ENCODE data around the gene SYT4. TPM values are rescaled to one million over a fixed set of nuclear protein-coding genes. Genes with fewer than 3 reads are reported as not detected.

The SYT4 gene
- total RNA-seq, 2 donors from 2014 or later, result 0.33 to 3.6 TPM

DNA sequence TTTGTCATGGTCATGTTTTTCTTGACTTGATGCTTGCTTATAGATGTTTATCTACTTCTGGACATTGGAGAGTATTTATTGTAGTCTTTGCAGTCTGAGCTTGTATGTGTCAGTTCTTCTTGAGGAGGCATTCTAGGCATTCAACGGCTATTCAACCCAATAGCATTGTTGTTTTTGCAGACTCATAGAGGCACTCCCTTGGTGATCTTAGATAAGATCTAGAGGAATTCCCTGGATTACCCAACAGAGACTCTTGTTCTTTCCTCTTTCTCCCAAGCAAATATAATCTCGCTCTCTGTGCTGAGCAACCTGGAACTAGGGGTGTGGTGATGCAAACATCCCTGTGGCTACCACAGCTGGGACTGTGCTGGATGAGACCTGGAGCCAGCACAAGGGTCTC is 40.4 kb downstream of the SYT4 start:
- ATAC-seq (no peak), DNase-seq (no peak)
- H3K36me3 ChIP-seq (replicated peaks in 1 of 2; ENCODE audit: insufficient read depth in 1 of 2, low read depth in 2 of 2), result no peaks in the 10 kb centered on the region
- TF ChIP-seq, protein P1, sequence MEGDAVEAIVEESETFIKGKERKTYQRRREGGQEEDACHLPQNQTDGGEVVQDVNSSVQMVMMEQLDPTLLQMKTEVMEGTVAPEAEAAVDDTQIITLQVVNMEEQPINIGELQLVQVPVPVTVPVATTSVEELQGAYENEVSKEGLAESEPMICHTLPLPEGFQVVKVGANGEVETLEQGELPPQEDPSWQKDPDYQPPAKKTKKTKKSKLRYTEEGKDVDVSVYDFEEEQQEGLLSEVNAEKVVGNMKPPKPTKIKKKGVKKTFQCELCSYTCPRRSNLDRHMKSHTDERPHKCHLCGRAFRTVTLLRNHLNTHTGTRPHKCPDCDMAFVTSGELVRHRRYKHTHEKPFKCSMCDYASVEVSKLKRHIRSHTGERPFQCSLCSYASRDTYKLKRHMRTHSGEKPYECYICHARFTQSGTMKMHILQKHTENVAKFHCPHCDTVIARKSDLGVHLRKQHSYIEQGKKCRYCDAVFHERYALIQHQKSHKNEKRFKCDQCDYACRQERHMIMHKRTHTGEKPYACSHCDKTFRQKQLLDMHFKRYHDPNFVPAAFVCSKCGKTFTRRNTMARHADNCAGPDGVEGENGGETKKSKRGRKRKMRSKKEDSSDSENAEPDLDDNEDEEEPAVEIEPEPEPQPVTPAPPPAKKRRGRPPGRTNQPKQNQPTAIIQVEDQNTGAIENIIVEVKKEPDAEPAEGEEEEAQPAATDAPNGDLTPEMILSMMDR (IDR thresholded peaks at IDR 0.05), result no peak
- TF ChIP-seq POLR2A (IDR thresholded peaks at IDR 0.05), result no peak
- intact Hi-C loops (cut with DNase I), result no loop called here
- no peaks in the 10 kb centered on the region for H3K4me1 ChIP-seq
- peaks cover 0 to 3% (median 0%) of the 10 kb centered on the region in 3 donors for H3K9me3 ChIP-seq
- 33 to 48% methylated on average over 2 of the region's 2 CpGs for WGBS, 2 donors
- no peak overlapping the region for H3K27ac ChIP-seq
- H3K27me3 ChIP-seq, result no peaks in the 10 kb centered on the region
- H3K4me3 ChIP-seq, result no peak overlapping the region

DNA sequence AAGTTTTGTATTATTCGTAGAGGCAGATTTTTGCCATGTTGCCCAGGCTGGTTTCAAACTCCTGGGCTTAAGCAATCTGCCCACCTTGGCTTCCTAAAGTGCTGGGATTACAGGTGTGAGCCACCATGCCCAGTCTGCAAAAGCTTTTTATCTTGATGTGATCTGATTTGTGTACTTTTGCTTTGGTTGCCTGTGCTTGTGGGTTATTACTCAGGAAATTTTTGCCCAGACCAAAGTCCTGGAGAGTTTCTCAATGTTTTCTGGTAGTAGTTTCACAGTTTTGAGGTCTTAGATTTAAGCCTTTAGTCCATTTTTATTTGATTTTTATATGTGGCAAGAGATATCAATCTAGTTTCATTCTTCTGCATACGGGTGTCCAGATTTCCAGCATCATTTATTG is 42.4 kb downstream of the SYT4 start:
- TF ChIP-seq, protein P1 (IDR thresholded peaks at IDR 0.05), result no peak
- no peak for TF ChIP-seq POLR2A (IDR thresholded peaks at IDR 0.05)
- H3K36me3 ChIP-seq (replicated peaks in 1 of 2; ENCODE audit: insufficient read depth in 1 of 2, low read depth in 2 of 2), result no peaks in the 10 kb centered on the region
- intact Hi-C loops (cut with DNase I), result no loop called here
- no peak overlapping the region for H3K27ac ChIP-seq
- no peaks in the 10 kb centered on the region for H3K27me3 ChIP-seq
- no peak overlapping the region for H3K4me3 ChIP-seq
- ATAC-seq (no peak), DNase-seq (no peak)
- no peaks in the 10 kb centered on the region for H3K4me1 ChIP-seq
- whole genome bisulfite sequencing, 2 donors, result 64 to 68% methylated on average over 2 of the region's 2 CpGs
- peaks cover 0 to 3% (median 0%) of the 10 kb centered on the region in 3 donors for H3K9me3 ChIP-seq

DNA sequence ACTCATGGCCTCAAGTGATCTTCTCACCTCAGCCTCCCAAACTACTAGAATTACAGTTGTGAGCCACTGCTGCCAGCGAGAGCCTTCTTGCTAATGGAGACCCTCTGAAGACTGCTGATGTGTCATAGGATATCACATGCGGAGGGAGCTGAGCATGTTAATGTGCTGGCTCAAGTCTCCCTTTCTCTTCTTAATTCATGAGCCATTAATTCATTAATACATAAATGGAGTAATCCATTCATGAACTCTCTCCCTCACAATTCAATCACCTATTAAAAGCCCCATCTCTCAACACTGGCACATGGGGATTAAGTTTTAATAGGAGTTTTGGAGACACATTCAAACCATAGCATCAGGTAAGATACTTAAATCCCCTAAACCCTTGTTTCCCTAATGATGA is 54.8 kb downstream of the SYT4 start:
- Histone ChIP-seq H3K4me1 (no peaks in the 10 kb centered on the region), H3K27me3 (no peaks in the 10 kb centered on the region), H3K4me3 (no peak overlapping the region), H3K27ac (no peak overlapping the region), H3K36me3 (replicated peaks in 1 of 2; ENCODE audit: insufficient read depth in 1 of 2, low read depth in 2 of 2) (no peaks in the 10 kb centered on the region), H3K9me3 (no peaks in the 10 kb centered on the region)
- ATAC-seq, result no peak
- intact Hi-C loops (cut with DNase I), result no loop called here
- TF ChIP-seq, protein P1 (IDR thresholded peaks at IDR 0.05), result no peak
- no peak for TF ChIP-seq POLR2A (IDR thresholded peaks at IDR 0.05)
- no peak for DNase-seq
- 66 to 73% methylated on average over 2 of the region's 2 CpGs for WGBS, 2 donors

DNA sequence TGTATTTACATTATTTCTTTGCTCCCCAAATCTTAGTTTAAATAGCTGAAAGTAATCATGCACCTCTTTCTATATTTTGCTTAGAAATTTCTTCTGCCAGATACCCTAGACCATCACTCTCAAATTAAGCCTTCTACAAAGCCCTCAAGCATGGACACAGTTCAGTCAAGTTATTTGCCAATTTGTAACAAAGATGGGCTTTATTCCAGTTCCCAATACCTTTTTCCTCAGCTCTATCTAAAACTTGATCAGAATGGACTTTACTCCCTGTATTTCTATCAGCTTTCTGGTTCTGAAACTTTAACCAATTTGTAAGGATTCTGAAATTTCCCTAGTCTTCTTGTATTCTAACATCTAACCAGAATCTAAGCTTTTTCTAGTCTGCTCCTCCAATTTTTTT is 56.6 kb downstream of the SYT4 start:
- no peaks in the 10 kb centered on the region for H3K36me3 ChIP-seq (replicated peaks in 1 of 2; ENCODE audit: insufficient read depth in 1 of 2, low read depth in 2 of 2)
- no peak overlapping the region for H3K27ac ChIP-seq
- no peaks in the 10 kb centered on the region for H3K27me3 ChIP-seq
- H3K4me3 ChIP-seq, result no peak overlapping the region
- DNase-seq (no peak), ATAC-seq (no peak)
- intact Hi-C loops (cut with DNase I), result no loop called here
- H3K4me1 ChIP-seq, result no peaks in the 10 kb centered on the region
- TF ChIP-seq, protein P1 (IDR thresholded peaks at IDR 0.05), result no peak
- no peak for TF ChIP-seq POLR2A (IDR thresholded peaks at IDR 0.05)
- H3K9me3 ChIP-seq, result no peaks in the 10 kb centered on the region

Other genes with a start within 250 kb of the SYT4 start
- not detected for gene RIT2, start 161.8 kb downstream of the SYT4 start, total RNA-seq

Measured in body of pancreas (tissue), 4 donors.